Type B pancreatic cell (in vitro differentiated cells): ENCODE data around the gene MEI1. TPM values are rescaled to one million over a fixed set of nuclear protein-coding genes. Genes with fewer than 3 reads are reported as not detected.

Experiments used
- DNase-seq: peaks from one replicate; pipeline ENCODE4 v3.0.0; 2021; ENCODE audit warnings: mixed read lengths; ENCODE audit not compliant: unreplicated experiment; ENCODE audit errors: extremely low spot score
- H3K27ac Mint-ChIP-seq: 2 replicates; pipeline ENCODE4 v1.8.0; 2021; ENCODE audit warnings: mild to moderate bottlenecking, mixed read lengths
- H3K27me3 Mint-ChIP-seq: 2 replicates; pipeline ENCODE4 v1.8.0; 2021; ENCODE audit warnings: mixed read lengths
- H3K36me3 Mint-ChIP-seq: 2 replicates; pipeline ENCODE4 v1.8.0; 2021; ENCODE audit warnings: mixed read lengths
- H3K4me1 Mint-ChIP-seq: one replicate; pipeline ENCODE4 v1.8.0; 2021; ENCODE audit warnings: mixed read lengths; ENCODE audit not compliant: unreplicated experiment
- H3K4me3 Mint-ChIP-seq: 2 replicates; pipeline ENCODE4 v1.8.0; 2021; ENCODE audit warnings: mild to moderate bottlenecking, mixed read lengths
- H3K9me3 Mint-ChIP-seq: 2 replicates; pipeline ENCODE4 v1.8.0; 2021; ENCODE audit warnings: mixed read lengths
- CTCF ChIP-seq: fragments of 200-600 bp; sonication (generic); conservative IDR thresholded peaks from 2 replicates; pipeline ENCODE4 v1.5.0; 2021; ENCODE audit warnings: antibody characterized with exemption, mild to moderate bottlenecking
- total RNA-seq: library from RNA; stranded (reverse); gene quantifications from 2 replicates; pipeline ENCODE4 v1.2.1, GENCODE V29; 2021; ENCODE audit warnings: low replicate concordance

Gene MEI1
- total RNA-seq, 1 donor from 2014 or later: 1.2 TPM

DNA sequence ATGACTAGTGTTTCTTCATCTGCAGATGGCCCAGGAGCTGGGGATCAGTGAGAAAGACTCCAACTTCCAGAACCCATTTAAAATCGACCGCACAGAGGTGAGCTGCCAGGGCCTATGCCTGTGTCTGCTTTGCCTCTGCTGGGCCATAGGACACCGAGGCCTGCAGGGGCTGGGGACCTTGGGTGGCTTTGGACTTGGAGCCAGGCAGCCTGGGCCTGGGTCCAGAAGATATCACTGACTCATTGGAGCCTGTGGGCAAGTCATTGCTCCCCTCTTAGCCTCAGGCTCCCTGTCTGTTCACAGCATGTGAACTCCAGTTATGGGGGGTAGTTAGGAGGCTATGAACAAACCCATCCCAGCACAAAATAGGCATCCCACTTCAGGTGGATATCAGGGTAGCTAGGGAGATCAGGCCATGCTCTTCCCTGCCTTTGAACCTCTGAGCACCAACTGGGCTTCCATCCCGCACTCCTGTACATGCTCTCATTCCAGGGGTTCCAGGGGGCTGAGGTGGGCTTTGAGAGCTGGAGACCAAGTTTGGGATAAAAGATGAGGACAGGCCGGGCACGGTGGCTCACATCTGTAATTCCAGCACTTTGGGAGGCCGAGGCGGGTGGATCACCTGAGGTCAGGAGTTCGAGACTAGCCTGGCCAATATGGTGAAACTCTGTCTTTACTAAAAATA, 114.6 kb downstream of the MEI1 start:
- no peak for DNase-seq
- Mint-ChIP-seq H3K36me3 (peaks cover 7% of the 10 kb centered on the region), H3K4me1 (no peaks in the 10 kb centered on the region), H3K27me3 (no peaks in the 10 kb centered on the region), H3K27ac (no peak overlapping the region), H3K4me3 (no peak overlapping the region), H3K9me3 (no peaks in the 10 kb centered on the region)
- no peak for TF ChIP-seq CTCF

DNA sequence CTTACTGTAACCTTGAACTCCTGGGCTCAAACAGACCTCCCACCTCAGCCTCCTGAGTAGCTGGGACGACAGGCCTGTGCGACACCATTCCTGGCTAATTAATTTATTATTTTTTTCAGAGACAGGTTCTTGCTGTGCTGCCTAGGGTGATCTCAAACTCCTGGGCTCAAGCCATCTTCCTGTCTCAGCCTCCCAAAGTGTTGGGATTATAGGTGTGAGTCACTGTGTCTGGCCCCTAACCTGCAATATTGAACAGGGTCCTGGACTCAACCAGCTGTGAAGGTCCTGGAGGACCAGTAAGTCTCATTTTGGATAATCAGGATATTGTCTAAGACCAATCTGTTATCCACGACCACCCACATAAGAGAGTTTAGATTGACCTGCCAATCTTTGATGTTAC, 116.4 kb downstream of the MEI1 start:
- TF ChIP-seq CTCF: no peak
- Mint-ChIP-seq H3K36me3 (peaks cover 7% of the 10 kb centered on the region), H3K27me3 (no peaks in the 10 kb centered on the region)

DNA sequence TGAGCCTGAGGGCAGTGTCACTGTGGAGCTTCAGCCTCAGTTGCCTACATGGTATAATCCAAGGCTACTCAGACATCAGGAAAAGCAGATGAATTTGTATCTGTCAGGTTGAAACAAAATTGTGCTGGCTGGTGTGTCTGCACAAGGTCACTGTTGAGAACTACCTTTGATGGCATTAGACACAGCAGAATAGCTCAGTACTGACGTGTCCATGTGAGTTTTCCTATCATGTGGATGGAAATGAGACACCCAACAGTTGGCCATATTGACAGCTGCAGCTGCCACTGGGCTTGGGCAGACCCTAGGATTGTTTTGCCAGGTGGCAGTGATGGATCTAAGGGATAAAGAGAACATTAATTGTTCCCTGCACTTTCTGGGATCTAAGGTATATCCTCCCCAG, 116.9 kb downstream of the MEI1 start:
- no peak for TF ChIP-seq CTCF
- H3K36me3 Mint-ChIP-seq: peaks cover 9% of the 10 kb centered on the region
- no peaks in the 10 kb centered on the region for H3K27me3 Mint-ChIP-seq
- no peak overlapping the region for H3K27ac Mint-ChIP-seq
- H3K9me3 Mint-ChIP-seq: no peaks in the 10 kb centered on the region
- no peak overlapping the region for H3K4me3 Mint-ChIP-seq
- peaks cover 8% of the 10 kb centered on the region for H3K4me1 Mint-ChIP-seq
- DNase-seq: no peak

More for the DNA sequence above, 116.4 kb downstream of the MEI1 start:
- DNase-seq: no peak
- Mint-ChIP-seq H3K9me3 (no peaks in the 10 kb centered on the region), H3K4me1 (peaks cover 5% of the 10 kb centered on the region), H3K4me3 (no peak overlapping the region), H3K27ac (no peak overlapping the region)

DNA sequence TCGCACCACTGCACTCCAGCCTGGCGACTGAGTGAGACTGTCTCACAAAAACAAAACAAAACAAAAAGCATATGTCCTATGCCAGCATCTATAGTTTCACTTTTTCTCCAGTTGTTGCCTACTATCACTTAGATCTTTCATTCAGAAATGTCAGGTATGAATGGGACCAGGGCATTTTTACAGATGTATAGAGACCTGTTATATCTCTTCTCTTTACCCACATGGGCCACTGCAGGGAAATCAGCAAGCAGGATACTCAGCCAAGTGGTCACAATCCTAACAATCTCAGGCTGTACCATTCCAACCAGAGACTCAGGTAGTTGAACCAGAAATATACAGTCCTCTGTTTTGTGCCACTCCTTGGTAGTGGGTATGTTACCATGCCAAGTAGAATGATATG, 117.6 kb downstream of the MEI1 start:
- H3K27ac Mint-ChIP-seq: no peak overlapping the region
- no peaks in the 10 kb centered on the region for H3K9me3 Mint-ChIP-seq
- peaks cover 9% of the 10 kb centered on the region for H3K36me3 Mint-ChIP-seq
- H3K27me3 Mint-ChIP-seq: no peaks in the 10 kb centered on the region
- peaks cover 14% of the 10 kb centered on the region for H3K4me1 Mint-ChIP-seq
- no peak for TF ChIP-seq CTCF
- no peak for DNase-seq
- H3K4me3 Mint-ChIP-seq: no peak overlapping the region

GRCh38 chr22:41818011-41818410, 118.7 kb downstream of the MEI1 start:
- H3K4me3 Mint-ChIP-seq: no peak overlapping the region
- H3K27ac Mint-ChIP-seq: no peak overlapping the region
- no peak for TF ChIP-seq CTCF
- H3K27me3 Mint-ChIP-seq: no peaks in the 10 kb centered on the region
- H3K36me3 Mint-ChIP-seq: peaks cover 13% of the 10 kb centered on the region
- no peak for DNase-seq
- no peaks in the 10 kb centered on the region for H3K9me3 Mint-ChIP-seq
- H3K4me1 Mint-ChIP-seq: peaks cover 25% of the 10 kb centered on the region
